HepG2 (cell line): Measurements from ENCODE around the gene GPATCH8.

Source experiments
- ARNT ChIP-seq: fragments of 450-650 bp; IDR thresholded peaks from 2 replicates; pipeline ENCODE4 v1.6.1; 2017
- FOXA1 ChIP-seq, 2 experiments: fragments of 450-650 bp in 1 of 2; sonication (generic) in 1 of 2; formaldehyde crosslinking in 1 of 2; IDR thresholded peaks; 2 replicates each; pipeline versions ENCODE4 v1.4.0 to v1.6.1; 2016 to 2020; ENCODE audit warnings: missing genetic modification reagents in 1 of 2
- HCFC1 ChIP-seq: fragments of 150-350 bp; IDR thresholded peaks from 2 replicates; pipeline ENCODE4 v1.6.1; 2014; ENCODE audit warnings: low read depth, low read length
- MXI1 ChIP-seq: IDR thresholded peaks from 3 replicates; pipeline ENCODE4 v1.6.1; 2012; ENCODE audit warnings: low read depth, low read length, inconsistent platforms, borderline replicate concordance
- MYC ChIP-seq: sonication (generic); formaldehyde crosslinking; IDR thresholded peaks from 2 replicates; pipeline ENCODE4 v1.9.0; 2021; ENCODE audit warnings: missing genetic modification reagents, borderline replicate concordance
- WIZ ChIP-seq: sonication (generic); formaldehyde crosslinking; IDR thresholded peaks from 2 replicates; pipeline ENCODE4 v1.5.1; 2020; ENCODE audit warnings: mild to moderate bottlenecking, missing genetic modification reagents
- YY1 ChIP-seq: IDR thresholded peaks from 2 replicates; pipeline ENCODE4 v1.6.1; 2011; ENCODE audit warnings: low read length, low read depth, moderate library complexity, mild to moderate bottlenecking; ENCODE audit not compliant: insufficient read depth, insufficient replicate concordance
- TF ChIP-seq, protein P1 (sequence below): sonication (generic); IDR thresholded peaks from 2 replicates; pipeline ENCODE4 v1.6.1; 2016; ENCODE audit warnings: low read depth, borderline replicate concordance
- TF ChIP-seq, protein P2 (sequence below): sonication (generic); formaldehyde crosslinking; IDR thresholded peaks from 2 replicates; pipeline ENCODE4 v1.5.0; 2020; ENCODE audit warnings: mild to moderate bottlenecking, missing genetic modification reagents, moderate library complexity

- TF ChIP-seq MYC (no peak), ARNT (no peak), HCFC1 (no peak), MXI1 (no peak), WIZ (no peak), YY1 (no peak), FOXA1 (IDR thresholded peaks at IDR 0.05) (no peak), FOXA1 (CRISPR knock-in tag; IDR thresholded peaks at IDR 0.05) (no peak)
- TF ChIP-seq, protein P1, sequence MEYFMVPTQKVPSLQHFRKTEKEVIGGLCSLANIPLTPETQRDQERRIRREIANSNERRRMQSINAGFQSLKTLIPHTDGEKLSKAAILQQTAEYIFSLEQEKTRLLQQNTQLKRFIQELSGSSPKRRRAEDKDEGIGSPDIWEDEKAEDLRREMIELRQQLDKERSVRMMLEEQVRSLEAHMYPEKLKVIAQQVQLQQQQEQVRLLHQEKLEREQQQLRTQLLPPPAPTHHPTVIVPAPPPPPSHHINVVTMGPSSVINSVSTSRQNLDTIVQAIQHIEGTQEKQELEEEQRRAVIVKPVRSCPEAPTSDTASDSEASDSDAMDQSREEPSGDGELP: no peak
- TF ChIP-seq, protein P2, sequence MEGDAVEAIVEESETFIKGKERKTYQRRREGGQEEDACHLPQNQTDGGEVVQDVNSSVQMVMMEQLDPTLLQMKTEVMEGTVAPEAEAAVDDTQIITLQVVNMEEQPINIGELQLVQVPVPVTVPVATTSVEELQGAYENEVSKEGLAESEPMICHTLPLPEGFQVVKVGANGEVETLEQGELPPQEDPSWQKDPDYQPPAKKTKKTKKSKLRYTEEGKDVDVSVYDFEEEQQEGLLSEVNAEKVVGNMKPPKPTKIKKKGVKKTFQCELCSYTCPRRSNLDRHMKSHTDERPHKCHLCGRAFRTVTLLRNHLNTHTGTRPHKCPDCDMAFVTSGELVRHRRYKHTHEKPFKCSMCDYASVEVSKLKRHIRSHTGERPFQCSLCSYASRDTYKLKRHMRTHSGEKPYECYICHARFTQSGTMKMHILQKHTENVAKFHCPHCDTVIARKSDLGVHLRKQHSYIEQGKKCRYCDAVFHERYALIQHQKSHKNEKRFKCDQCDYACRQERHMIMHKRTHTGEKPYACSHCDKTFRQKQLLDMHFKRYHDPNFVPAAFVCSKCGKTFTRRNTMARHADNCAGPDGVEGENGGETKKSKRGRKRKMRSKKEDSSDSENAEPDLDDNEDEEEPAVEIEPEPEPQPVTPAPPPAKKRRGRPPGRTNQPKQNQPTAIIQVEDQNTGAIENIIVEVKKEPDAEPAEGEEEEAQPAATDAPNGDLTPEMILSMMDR (CRISPR knock-in tag): no peak
Measured at GRCh38 chr17:44359458-44360143, 143.6 kb downstream of the GPATCH8 start.
